Transverse colon (tissue), 4 donors: ENCODE results near the gene NPM1. TPM values are rescaled to one million over a fixed set of nuclear protein-coding genes. Genes with fewer than 3 reads are reported as not detected.
"Not testable (repeated sequence)": the region's sequence is repeated elsewhere in the genome, so short reads cannot be mapped to it uniquely, and the experiment has no call there.

ENCODE experiments used
- DNase-seq: peaks from one replicate; pipeline ENCODE4 v3.0.0-alpha.2; 2019
- H3K27ac ChIP-seq, 4 donors: fragments of 200-600 bp; sonication (generic); 2 replicates each; pipeline ENCODE4 v1.5.1; 2016 to 2018; ENCODE audit warnings: inconsistent platforms in 4 of 4
- H3K27me3 ChIP-seq: fragments of 200-600 bp; sonication (generic); 2 replicates; pipeline ENCODE4 v1.5.1; 2017; ENCODE audit warnings: inconsistent platforms
- H3K36me3 ChIP-seq, 4 donors: fragments of 200-600 bp; sonication (generic); 2 replicates each; pipeline ENCODE4 v1.5.1; 2017 to 2019; ENCODE audit warnings: inconsistent platforms in 4 of 4
- H3K4me1 ChIP-seq, 4 donors: fragments of 200-600 bp; sonication (generic); 2 replicates each; pipeline ENCODE4 v1.5.1; 2017 to 2020; ENCODE audit warnings: inconsistent platforms in 4 of 4
- H3K4me3 ChIP-seq, 4 donors: fragments of 200-600 bp; sonication (generic); 1 replicate in 1 of 4; 2 replicates in 3 of 4; pipeline versions ENCODE4 v1.5.1 to v1.6.1; 2017 to 2019; ENCODE audit warnings: inconsistent platforms in 4 of 4
- H3K9me3 ChIP-seq, 2 donors: fragments of 200-600 bp; sonication (generic); 2 replicates each; pipeline ENCODE4 v1.5.1; 2017 to 2019; ENCODE audit warnings: inconsistent platforms in 2 of 2
- CTCF ChIP-seq, 5 experiments: fragments of 200-600 bp in 3 of 5; fragments of 450-650 bp in 2 of 5; sonication (generic) in 3 of 5; IDR thresholded peaks; 1 replicate in 2 of 5; 2 replicates in 3 of 5; pipeline ENCODE4 v1.5.1; 2016 to 2017; ENCODE audit warnings: antibody characterized with exemption in 5 of 5, inconsistent platforms in 3 of 5, mild to moderate bottlenecking in 2 of 5, moderate library complexity in 1 of 5
- EP300 ChIP-seq: sonication (generic); formaldehyde crosslinking; IDR thresholded peaks from one replicate; pipeline ENCODE4 v1.6.1; 2017; ENCODE audit warnings: antibody characterized with exemption, low read depth
- POLR2A ChIP-seq: fragments of 450-650 bp; IDR thresholded peaks from one replicate; pipeline ENCODE4 v1.6.1; 2016; ENCODE audit warnings: antibody characterized with exemption, mild to moderate bottlenecking, moderate library complexity
- POLR2AphosphoS5 ChIP-seq, 3 donors: sonication (generic); formaldehyde crosslinking; IDR thresholded peaks; one replicate each; pipeline ENCODE4 v1.6.1; 2016; ENCODE audit warnings: antibody characterized with exemption in 3 of 3
- WGBS, 2 donors: methylation state at CpG; one replicate each; pipeline ENCODE4 v1.1.5; 2018; ENCODE audit warnings: low coverage in 1 of 2; 5-methylcytosine and 5-hydroxymethylcytosine counted together
- in situ Hi-C, 4 donors: fragments of 200-750 bp; cut with MboI; loops; one replicate each; pipeline versions ENCODE4 v1.15.0 to v1.15.1; 2017; ENCODE audit warnings: low sequenced_read_pairs in 3 of 4, low pct_ligation_motif_present in 1 of 4, low pct_unique_long_range_greater_than_20kb in 1 of 4
- intact Hi-C: fragments of 100-400 bp; cut with DNase I; formaldehyde crosslinking; loops from one replicate; pipeline ENCODE4 v1.15.1; 2023; ENCODE audit warnings: low total_unique reads
- total RNA-seq, 4 donors: library from RNA; depleted of rRNA; stranded (reverse); fragments of >200 nt; gene quantifications; one replicate each; pipeline ENCODE4 v1.1.0, GENCODE V29; 2016

The NPM1 gene
- total RNA-seq, 4 donors from 2014 or later: 279 to 2,349 (median 380) TPM

GRCh38 chr5:171369056-171369455 lies 18.6 kb upstream of the NPM1 start:
- no peak overlapping the region for H3K27ac ChIP-seq
- intact Hi-C loops: no loop called here
- H3K36me3 ChIP-seq: no peaks in the 10 kb centered on the region
- H3K4me1 ChIP-seq: no peaks in the 10 kb centered on the region
- peaks cover 3% of the 10 kb centered on the region for H3K27me3 ChIP-seq
- TF ChIP-seq CTCF (IDR thresholded peaks at IDR 0.05) (no peak), POLR2AphosphoS5 (IDR thresholded peaks at IDR 0.05) (no peak), EP300 (no peak), POLR2A (no peak)
- no peak overlapping the region for H3K4me3 ChIP-seq
- in situ Hi-C loops: no loop called here
- no peaks in the 10 kb centered on the region for H3K9me3 ChIP-seq
- WGBS, 2 donors: 54 to 75% methylated on average over 5 to 6 of the region's 6 CpGs
- DNase-seq: peak; percentile 28

GRCh38 chr5:171369898-171370297 lies 17.8 kb upstream of the NPM1 start:
- Histone ChIP-seq H3K27ac (no peak overlapping the region), H3K9me3 (no peaks in the 10 kb centered on the region), H3K27me3 (no peaks in the 10 kb centered on the region), H3K36me3 (no peaks in the 10 kb centered on the region), H3K4me1 (no peaks in the 10 kb centered on the region), H3K4me3 (no peak overlapping the region)
- in situ Hi-C loops: no loop called here
- WGBS, 2 donors: 80 to 82% methylated on average over 1 to 4 of the region's 4 CpGs
- intact Hi-C loops: no loop called here
- no peak for DNase-seq
- no peak for TF ChIP-seq CTCF (IDR thresholded peaks at IDR 0.05)
- no peak for TF ChIP-seq POLR2AphosphoS5 (IDR thresholded peaks at IDR 0.05)
- no peak for TF ChIP-seq EP300
- TF ChIP-seq POLR2A: no peak

GRCh38 chr5:171370881-171371280 lies 16.8 kb upstream of the NPM1 start:
- 48% methylated on average over 10 of the region's 10 CpGs; no CpG with 5 or more reads in 1 of the 2 donors for WGBS, 2 donors
- H3K4me1 ChIP-seq, H3K9me3 ChIP-seq, intact Hi-C loops, in situ Hi-C loops, H3K4me3 ChIP-seq, H3K36me3 ChIP-seq, DNase-seq, H3K27ac ChIP-seq, H3K27me3 ChIP-seq: not testable (repeated sequence)

- 87 to 100% methylated on average over 1 to 13 of the region's 13 CpGs for WGBS, 2 donors
Measured at GRCh38 chr5:171371326-171371725, 16.3 kb upstream of the NPM1 start.

More at GRCh38 chr5:171371326-171371725, 16.3 kb upstream of the NPM1 start:
- in situ Hi-C loops: no loop called here
- Histone ChIP-seq H3K27me3 (no peaks in the 10 kb centered on the region), H3K9me3 (no peaks in the 10 kb centered on the region), H3K27ac (no peak overlapping the region), H3K36me3 (no peaks in the 10 kb centered on the region), H3K4me3 (no peak overlapping the region), H3K4me1 (no peaks in the 10 kb centered on the region)
- intact Hi-C loops: no loop called here
- TF ChIP-seq POLR2AphosphoS5 (IDR thresholded peaks at IDR 0.05) (no peak), EP300 (no peak), POLR2A (no peak), CTCF (IDR thresholded peaks at IDR 0.05) (no peak)
- DNase-seq: no peak
